CD4-positive, alpha-beta T cell treated with Interleukin-10 for 1 hour (primary cell): ENCODE measurements around the gene KRTAP2-2.

Experiments
- DNase-seq: peaks from one replicate; pipeline ENCODE4 v3.0.0-alpha.2; 2020

KRTAP2-2 gene

DNA sequence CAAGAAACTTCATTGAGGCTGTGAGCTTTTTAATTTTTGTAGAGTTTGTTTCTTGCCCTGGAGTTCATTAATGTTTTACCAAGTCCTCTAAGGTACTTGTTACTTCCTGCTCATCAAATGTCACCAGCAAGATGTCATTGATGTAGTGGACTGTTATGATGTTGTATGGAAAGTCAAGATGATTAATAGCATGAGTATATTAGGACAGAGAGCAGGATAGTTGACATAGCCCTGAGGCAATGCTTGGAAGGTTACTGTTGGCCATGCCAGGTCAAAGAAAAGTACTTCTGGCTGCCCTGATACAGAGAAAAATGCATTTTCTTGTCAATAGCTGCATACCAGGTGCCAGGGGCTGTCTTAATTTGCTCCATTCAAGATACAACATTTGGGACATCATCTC, 34.7 kb downstream of the KRTAP2-2 start:
- DNase-seq = no peak

GRCh38 chr17:41019415-41019814, 35.6 kb downstream of the KRTAP2-2 start:
- no peak for DNase-seq

DNA sequence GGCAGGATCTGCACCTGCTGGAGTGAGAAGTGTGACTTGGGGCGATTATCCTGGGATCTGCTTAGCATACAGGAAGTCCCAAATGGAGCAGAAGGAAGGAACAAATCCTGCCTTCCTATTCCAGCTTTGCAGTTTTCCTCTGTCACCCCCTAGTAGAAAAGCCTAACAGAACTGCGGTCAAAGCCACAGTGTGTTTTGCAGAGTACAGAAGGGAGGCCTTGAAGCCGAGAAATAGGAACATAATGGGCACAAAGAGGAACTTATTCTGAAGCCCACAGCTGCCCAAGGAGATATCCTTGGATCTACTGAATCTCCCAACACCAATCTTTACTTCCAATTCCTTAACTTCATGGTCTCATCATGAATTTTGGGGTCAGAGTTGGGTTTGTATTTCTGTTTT, 36.5 kb downstream of the KRTAP2-2 start:
- no peak for DNase-seq

DNA sequence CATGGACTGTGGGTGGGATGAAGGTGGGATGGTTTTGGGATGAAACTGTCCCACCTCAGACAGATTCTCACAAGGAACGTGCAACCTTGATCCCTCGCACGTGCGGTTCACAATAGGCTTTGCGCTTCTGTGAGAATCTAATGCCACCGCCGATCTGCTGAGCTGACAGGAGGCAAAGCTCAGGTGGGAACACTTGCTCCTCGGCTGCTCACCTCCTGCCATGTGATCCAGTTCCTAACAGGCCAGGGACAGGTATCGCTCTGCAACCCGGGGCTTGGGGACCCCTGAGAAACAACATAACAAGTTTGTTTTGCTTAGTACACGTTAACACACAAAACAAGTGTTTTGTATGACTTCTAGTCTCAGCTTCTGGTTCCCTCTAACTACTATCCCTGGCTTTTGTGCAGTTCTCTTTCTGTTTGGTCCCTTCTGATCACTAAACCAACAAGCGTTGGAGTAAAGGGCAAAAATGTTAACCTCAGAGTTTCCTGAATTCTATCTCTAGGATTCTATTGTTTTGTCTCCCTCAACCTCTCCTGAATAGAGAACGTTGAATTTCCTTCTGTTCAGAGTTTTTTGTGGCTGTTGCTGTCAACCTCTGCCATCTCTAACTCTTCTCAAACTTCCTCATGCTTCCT, 38.3 kb downstream of the KRTAP2-2 start:
- DNase-seq = no peak

DNA sequence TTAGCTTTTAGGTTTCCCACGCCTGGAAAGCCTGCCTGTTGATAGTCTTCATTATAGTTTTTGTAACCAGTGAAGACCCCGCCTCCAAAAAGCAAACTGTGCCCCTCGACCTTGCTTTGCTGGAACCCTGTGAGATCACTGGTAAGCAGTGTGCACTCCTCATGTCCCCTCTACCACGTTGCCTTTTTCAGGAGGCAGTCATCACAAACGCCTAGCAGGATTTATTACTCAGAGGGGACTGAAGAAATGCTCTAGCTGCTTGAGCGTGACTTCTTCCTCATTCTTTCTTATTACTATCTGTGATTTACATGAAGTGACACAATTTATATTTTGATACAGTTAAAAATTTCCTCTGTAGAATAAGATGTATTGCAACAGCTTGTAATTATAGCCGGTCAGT, 39.6 kb downstream of the KRTAP2-2 start:
- no peak for DNase-seq

DNA sequence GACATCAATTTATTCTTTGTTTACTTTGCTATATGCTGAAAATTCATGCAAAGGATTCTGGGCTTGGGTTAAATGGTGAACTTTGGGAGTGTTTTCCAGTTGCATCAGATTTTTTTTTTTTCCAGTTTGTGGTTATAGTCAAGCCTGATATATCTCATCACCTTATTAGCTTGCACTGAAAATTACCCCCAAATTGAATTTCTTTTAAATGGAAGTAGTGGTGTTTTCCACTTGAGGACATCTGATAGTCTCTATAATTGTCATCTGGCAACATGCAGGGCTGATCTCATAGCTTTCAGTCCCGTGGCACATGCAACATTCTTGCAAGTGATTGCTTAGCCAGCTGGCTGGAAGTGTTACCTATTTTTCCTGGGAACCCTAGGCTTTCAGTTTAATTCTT, 41.4 kb downstream of the KRTAP2-2 start:
- DNase-seq = no peak

GRCh38 chr17:41013181-41013580, 41.8 kb downstream of the KRTAP2-2 start:
- no peak for DNase-seq

- no peak for DNase-seq
These were observed 42.5 kb downstream of the KRTAP2-2 start for GRCh38 chr17:41012326-41013120.

- no peak for DNase-seq
These were observed 44.6 kb downstream of the KRTAP2-2 start for GRCh38 chr17:41010441-41010840.

DNA sequence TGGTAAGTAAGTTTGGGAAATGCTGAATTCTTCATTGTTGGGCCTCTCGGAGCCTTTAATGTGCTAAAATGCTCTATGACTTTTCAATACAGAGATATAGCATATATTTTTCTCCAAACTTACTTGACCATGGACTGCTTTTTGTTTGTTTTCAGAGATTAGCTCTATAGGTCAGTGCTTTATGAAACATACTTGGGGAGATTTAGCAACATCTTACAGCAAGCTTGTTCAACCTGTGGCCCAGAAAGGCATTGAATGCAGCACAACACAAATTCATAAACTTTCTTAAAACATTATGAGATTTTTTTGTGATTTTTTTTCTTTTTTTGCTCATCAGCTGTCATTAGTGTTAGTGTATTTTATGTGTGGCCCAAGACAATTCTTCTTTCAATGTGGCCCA, 45.1 kb downstream of the KRTAP2-2 start:
- DNase-seq = no peak

DNA sequence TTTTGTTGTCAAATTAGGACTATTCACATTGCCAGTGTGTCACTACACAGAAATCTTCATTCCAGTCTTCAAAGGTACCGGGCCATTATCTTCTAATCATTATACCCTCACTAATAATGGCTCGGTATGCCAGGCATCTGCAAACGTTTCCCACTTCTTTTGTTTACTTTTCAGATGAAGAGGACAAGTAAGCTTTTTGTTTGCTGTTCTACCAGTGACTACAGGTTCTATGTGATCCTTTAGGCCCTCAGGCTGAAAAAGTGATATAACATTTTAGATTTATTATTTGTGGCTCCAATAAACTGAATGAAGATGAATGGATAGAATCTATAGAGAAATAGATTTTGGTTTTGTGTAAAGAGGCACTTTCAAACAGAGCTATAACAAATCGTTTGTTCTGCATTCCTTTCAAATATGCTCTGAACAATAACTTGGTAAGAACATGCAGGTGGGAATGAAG, 45.7 kb downstream of the KRTAP2-2 start:
- no peak for DNase-seq

DNA sequence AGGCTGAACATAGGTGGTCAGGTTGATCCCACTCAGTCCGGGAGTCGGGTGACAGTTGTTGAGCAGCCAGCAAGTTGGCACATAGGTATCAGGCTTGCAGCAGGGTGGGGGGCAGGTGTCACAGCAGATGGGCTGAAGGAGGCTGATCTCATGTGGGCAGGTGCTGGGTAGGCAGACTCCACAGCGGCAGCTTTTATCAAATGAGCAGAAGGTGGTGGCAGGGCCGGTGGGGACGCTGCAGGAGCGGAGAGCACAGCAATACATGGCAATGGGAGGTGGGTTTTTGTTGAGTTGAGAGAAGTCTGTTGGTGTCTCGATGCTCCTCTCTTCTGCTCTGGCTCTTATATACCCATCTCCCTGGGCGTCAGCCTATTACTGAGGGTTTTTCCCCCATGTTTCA, 46.2 kb downstream of the KRTAP2-2 start, which contains the start of gene KRTAP3-1:
Gene KRTAP3-1 (minus strand): TSS at position 318 of the 400 bp plus-strand sequence. CDS start 54 bp downstream, at position 264.
- DNase-seq = no peak
